ENCODE measurements around the gene SKAP1.

DNA sequence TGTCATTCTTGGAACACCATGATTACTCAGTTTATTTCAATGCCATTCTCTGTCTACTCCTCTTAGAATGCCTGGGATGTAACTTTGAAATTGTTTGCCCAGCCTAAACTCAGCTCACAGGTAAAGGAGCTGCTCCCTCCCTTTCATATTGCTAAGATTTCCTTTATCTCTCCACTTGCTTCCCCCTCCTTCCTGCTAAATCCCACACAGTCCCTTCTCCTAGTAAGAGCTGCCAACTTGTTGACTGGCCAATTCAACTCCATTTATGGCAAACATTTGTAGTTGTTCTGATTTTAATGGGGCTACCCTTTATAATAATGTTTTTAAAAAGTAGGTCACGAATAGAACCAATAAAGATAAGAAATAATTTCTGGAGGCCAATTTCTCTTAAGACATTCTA, 146.1 kb downstream of the SKAP1 start:
- TF ChIP-seq, protein P1, sequence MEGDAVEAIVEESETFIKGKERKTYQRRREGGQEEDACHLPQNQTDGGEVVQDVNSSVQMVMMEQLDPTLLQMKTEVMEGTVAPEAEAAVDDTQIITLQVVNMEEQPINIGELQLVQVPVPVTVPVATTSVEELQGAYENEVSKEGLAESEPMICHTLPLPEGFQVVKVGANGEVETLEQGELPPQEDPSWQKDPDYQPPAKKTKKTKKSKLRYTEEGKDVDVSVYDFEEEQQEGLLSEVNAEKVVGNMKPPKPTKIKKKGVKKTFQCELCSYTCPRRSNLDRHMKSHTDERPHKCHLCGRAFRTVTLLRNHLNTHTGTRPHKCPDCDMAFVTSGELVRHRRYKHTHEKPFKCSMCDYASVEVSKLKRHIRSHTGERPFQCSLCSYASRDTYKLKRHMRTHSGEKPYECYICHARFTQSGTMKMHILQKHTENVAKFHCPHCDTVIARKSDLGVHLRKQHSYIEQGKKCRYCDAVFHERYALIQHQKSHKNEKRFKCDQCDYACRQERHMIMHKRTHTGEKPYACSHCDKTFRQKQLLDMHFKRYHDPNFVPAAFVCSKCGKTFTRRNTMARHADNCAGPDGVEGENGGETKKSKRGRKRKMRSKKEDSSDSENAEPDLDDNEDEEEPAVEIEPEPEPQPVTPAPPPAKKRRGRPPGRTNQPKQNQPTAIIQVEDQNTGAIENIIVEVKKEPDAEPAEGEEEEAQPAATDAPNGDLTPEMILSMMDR (conservative IDR thresholded peaks at IDR 0.05), result no peak
- no peak for TF ChIP-seq EZH2 (IDR thresholded peaks at IDR 0.05; ENCODE audit: low read depth)
